HG02981 (cell line): ENCODE data around the gene FBXO31.

Experiments
- ATAC-seq: cut with Tn5 transposase; IDR thresholded peaks from one replicate; pipeline ENCODE4 v1.9.1; 2021; ENCODE audit warnings: mild to moderate bottlenecking, moderate library complexity; ENCODE audit not compliant: unreplicated experiment

The FBXO31 gene

GRCh38 chr16:87383505-87384161, at the start of gene FBXO31:
FBXO31 (minus strand) TSS chr16:87383776; CDS start chr16:87383744, 32 bp downstream.
- ATAC-seq, result peak; percentile 42

- ATAC-seq, result no peak
These were observed 48.8 kb upstream of the FBXO31 start for GRCh38 chr16:87432330-87432915.

GRCh38 chr16:87431926-87432325, 48.4 kb upstream of the FBXO31 start:
- no peak for ATAC-seq

- ATAC-seq, result no peak
These were observed 43.0 kb upstream of the FBXO31 start for GRCh38 chr16:87426423-87427215.

GRCh38 chr16:87425941-87426340, 42.4 kb upstream of the FBXO31 start:
- no peak for ATAC-seq

GRCh38 chr16:87424266-87424665, 40.7 kb upstream of the FBXO31 start:
- no peak for ATAC-seq

- no peak for ATAC-seq
These were observed 39.9 kb upstream of the FBXO31 start for GRCh38 chr16:87423429-87423828.

GRCh38 chr16:87422106-87422505, 38.5 kb upstream of the FBXO31 start:
- no peak for ATAC-seq

- no peak for ATAC-seq
These were observed 37.7 kb upstream of the FBXO31 start for GRCh38 chr16:87421003-87421912.

- no peak for ATAC-seq
These were observed 36.7 kb upstream of the FBXO31 start for GRCh38 chr16:87420026-87421002.

- ATAC-seq, result no peak
These were observed 35.1 kb upstream of the FBXO31 start for GRCh38 chr16:87418644-87419043.

GRCh38 chr16:87418216-87418615, 34.6 kb upstream of the FBXO31 start:
- no peak for ATAC-seq

- no peak for ATAC-seq
These were observed 33.9 kb upstream of the FBXO31 start for GRCh38 chr16:87417528-87417910.

- no peak for ATAC-seq
These were observed 33.4 kb upstream of the FBXO31 start for GRCh38 chr16:87416826-87417527.

GRCh38 chr16:87415441-87415840, 31.9 kb upstream of the FBXO31 start:
- ATAC-seq, result no peak

GRCh38 chr16:87414251-87414680, 30.7 kb upstream of the FBXO31 start:
- ATAC-seq, result no peak

- ATAC-seq, result no peak
These were observed 29.4 kb upstream of the FBXO31 start for GRCh38 chr16:87412996-87413421.

GRCh38 chr16:87412371-87412995, 28.9 kb upstream of the FBXO31 start:
- no peak for ATAC-seq
